GM23338 (cell line): ENCODE data around the gene UNC13C. TPM values are rescaled to one million over a fixed set of nuclear protein-coding genes. Genes with fewer than 3 reads are reported as not detected.

Experiments
- ATAC-seq: fragments of 200-7000 bp; cut with Tn5 transposase; 3 replicates; pipeline ENCODE4 v1.9.1; 2020
- DNase-seq: peaks from one replicate; pipeline ENCODE4 v3.0.0-alpha.2; 2015; ENCODE audit warnings: low spot score
- H2AFZ ChIP-seq: fragments of 200-600 bp; sonication (generic); 2 replicates; pipeline ENCODE4 v1.8.0; 2016; ENCODE audit warnings: antibody characterized with exemption, mild to moderate bottlenecking, moderate library complexity
- H3F3A ChIP-seq: fragments of 200-600 bp; sonication (generic); replicated peaks from 2 replicates; pipeline ENCODE4 v1.8.0; 2017; ENCODE audit warnings: antibody characterized with exemption, mixed run types, low read depth
- H3K27ac ChIP-seq: fragments of 200-600 bp; sonication (generic); 2 replicates; pipeline ENCODE4 v1.6.1; 2016; ENCODE audit warnings: low read depth
- H3K27me3 ChIP-seq: fragments of 200-600 bp; sonication (generic); 2 replicates; pipeline ENCODE4 v1.8.0; 2016; ENCODE audit warnings: mild to moderate bottlenecking, mixed run types, moderate library complexity; ENCODE audit not compliant: insufficient read depth
- H3K36me3 ChIP-seq: fragments of 200-600 bp; sonication (generic); 2 replicates; pipeline ENCODE4 v1.8.0; 2016; ENCODE audit warnings: mild to moderate bottlenecking; ENCODE audit not compliant: insufficient read depth
- H3K4me1 ChIP-seq: fragments of 200-600 bp; sonication (generic); 2 replicates; pipeline ENCODE4 v1.8.0; 2016; ENCODE audit warnings: mild to moderate bottlenecking, moderate library complexity; ENCODE audit not compliant: insufficient read depth
- H3K4me2 ChIP-seq: fragments of 200-600 bp; sonication (generic); 2 replicates; pipeline ENCODE4 v1.7.1; 2017; ENCODE audit warnings: mixed run types
- H3K4me3 ChIP-seq: fragments of 200-600 bp; sonication (generic); 2 replicates; pipeline ENCODE4 v1.6.1; 2016; ENCODE audit warnings: mixed run types
- H3K79me2 ChIP-seq: fragments of 200-600 bp; sonication (generic); replicated peaks from 2 replicates; pipeline ENCODE4 v1.8.0; 2017; ENCODE audit warnings: mild to moderate bottlenecking; ENCODE audit not compliant: insufficient read depth
- H3K9me2 ChIP-seq: fragments of 200-600 bp; sonication (generic); 2 replicates; pipeline ENCODE4 v1.8.0; 2017; ENCODE audit not compliant: insufficient read depth
- H4K20me1 ChIP-seq: fragments of 200-600 bp; sonication (generic); replicated peaks from 2 replicates; pipeline ENCODE4 v1.8.0; 2017; ENCODE audit warnings: mild to moderate bottlenecking; ENCODE audit not compliant: insufficient read depth
- H3K27ac Mint-ChIP-seq: 2 replicates; pipeline ENCODE4 v1.8.0; 2020; ENCODE audit warnings: inconsistent platforms, mild to moderate bottlenecking, moderate library complexity, mixed read lengths
- H3K27me3 Mint-ChIP-seq: 3 replicates; pipeline ENCODE4 v1.8.0; 2022; ENCODE audit warnings: low read depth, mild to moderate bottlenecking, moderate library complexity, mixed read lengths, inconsistent platforms; ENCODE audit not compliant: insufficient read depth, poor library complexity
- H3K36me3 Mint-ChIP-seq: 3 replicates; pipeline ENCODE4 v1.8.0; 2021; ENCODE audit warnings: low read depth, mild to moderate bottlenecking, inconsistent platforms, moderate library complexity, mixed read lengths
- H3K4me1 Mint-ChIP-seq: 3 replicates; pipeline ENCODE4 v1.8.0; 2020; ENCODE audit warnings: mild to moderate bottlenecking, inconsistent platforms, mixed read lengths
- H3K4me3 Mint-ChIP-seq: 3 replicates; pipeline ENCODE4 v1.8.0; 2021; ENCODE audit warnings: moderate library complexity, mild to moderate bottlenecking, inconsistent platforms, mixed read lengths
- H3K9me3 Mint-ChIP-seq: 3 replicates; pipeline ENCODE4 v1.8.0; 2020; ENCODE audit warnings: moderate library complexity, mild to moderate bottlenecking, inconsistent platforms, mixed read lengths
- CREB1 ChIP-seq: fragments of 250-450 bp; sonication (Bioruptor Pico); IDR thresholded peaks from 2 replicates; pipeline ENCODE4 v1.5.0; 2020; ENCODE audit warnings: low read depth, mild to moderate bottlenecking, moderate library complexity
- EZH2 ChIP-seq: fragments of 200-600 bp; sonication (generic); IDR thresholded peaks from one replicate; pipeline ENCODE4 v1.8.0; 2017; ENCODE audit warnings: antibody characterized with exemption, mild to moderate bottlenecking, low read depth; ENCODE audit not compliant: unreplicated experiment
- EZH2phosphoT487 ChIP-seq: fragments of 200-600 bp; sonication (generic); IDR thresholded peaks from one replicate; pipeline ENCODE4 v1.8.1; 2018; ENCODE audit warnings: antibody characterized with exemption; ENCODE audit not compliant: unreplicated experiment
- POLR2AphosphoS5 ChIP-seq: IDR thresholded peaks from 2 replicates; pipeline ENCODE4 v1.6.1; 2016; ENCODE audit warnings: antibody characterized with exemption, low read depth
- STAT1 ChIP-seq: IDR thresholded peaks from one replicate; pipeline ENCODE4 v1.6.1; 2016; ENCODE audit warnings: antibody characterized with exemption; ENCODE audit not compliant: unreplicated experiment
- ZNF114 ChIP-seq: fragments of 250-450 bp; sonication (Bioruptor Pico); IDR thresholded peaks from 2 replicates; pipeline ENCODE4 v1.5.0; 2020; ENCODE audit warnings: mild to moderate bottlenecking, moderate library complexity
- polyA plus RNA-seq: library from polyadenylated mRNA; unstranded; fragments of >200 nt; fragmentation: Nextera tagmentation; extraction: Ambion mirVana; gene quantifications from 2 replicates; pipeline ENCODE4 v1.2.1, GENCODE V29; 2016
- total RNA-seq: library from RNA; depleted of rRNA; stranded (reverse); fragments of >200 nt; shearing (Covaris generic); gene quantifications from 2 replicates; pipeline ENCODE4 v1.2.3, GENCODE V29; 2014
- TF ChIP-seq, protein P1 (sequence below): fragments of 250-450 bp; sonication (Bioruptor Pico); IDR thresholded peaks from 2 replicates; pipeline ENCODE4 v1.5.0; 2020; ENCODE audit warnings: mild to moderate bottlenecking, moderate library complexity
- TF ChIP-seq, protein P2 (sequence below): IDR thresholded peaks from 2 replicates; pipeline ENCODE4 v1.6.1; 2016; ENCODE audit warnings: antibody characterized with exemption
- TF ChIP-seq, protein P3 (sequence below): IDR thresholded peaks from one replicate; pipeline ENCODE4 v1.6.1; 2018; ENCODE audit warnings: antibody characterized with exemption; ENCODE audit not compliant: unreplicated experiment

UNC13C gene
- total and polyA plus RNA-seq, 2 experiments from 2014 or later = 0.03 TPM; not detected in 1

DNA sequence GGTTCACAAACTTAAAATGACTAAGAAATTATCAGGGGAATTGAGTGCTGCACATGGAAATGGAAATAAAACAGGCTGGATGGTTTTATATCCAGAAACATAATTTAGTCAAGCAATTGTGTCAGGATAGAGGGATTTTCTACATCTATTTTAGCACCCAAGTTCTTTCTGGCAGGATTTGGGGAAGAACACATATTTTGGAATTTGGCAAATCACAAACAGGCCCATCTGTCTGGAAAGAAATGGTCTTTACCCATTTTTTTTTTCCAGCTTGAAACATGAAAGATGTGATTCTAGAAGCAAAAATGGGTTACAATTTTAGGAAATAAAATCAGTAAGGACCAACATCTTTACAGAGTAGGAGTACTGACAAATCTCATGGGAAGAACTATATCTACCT lies 14.4 kb upstream of the UNC13C start (continued):
- TF ChIP-seq, protein P1, sequence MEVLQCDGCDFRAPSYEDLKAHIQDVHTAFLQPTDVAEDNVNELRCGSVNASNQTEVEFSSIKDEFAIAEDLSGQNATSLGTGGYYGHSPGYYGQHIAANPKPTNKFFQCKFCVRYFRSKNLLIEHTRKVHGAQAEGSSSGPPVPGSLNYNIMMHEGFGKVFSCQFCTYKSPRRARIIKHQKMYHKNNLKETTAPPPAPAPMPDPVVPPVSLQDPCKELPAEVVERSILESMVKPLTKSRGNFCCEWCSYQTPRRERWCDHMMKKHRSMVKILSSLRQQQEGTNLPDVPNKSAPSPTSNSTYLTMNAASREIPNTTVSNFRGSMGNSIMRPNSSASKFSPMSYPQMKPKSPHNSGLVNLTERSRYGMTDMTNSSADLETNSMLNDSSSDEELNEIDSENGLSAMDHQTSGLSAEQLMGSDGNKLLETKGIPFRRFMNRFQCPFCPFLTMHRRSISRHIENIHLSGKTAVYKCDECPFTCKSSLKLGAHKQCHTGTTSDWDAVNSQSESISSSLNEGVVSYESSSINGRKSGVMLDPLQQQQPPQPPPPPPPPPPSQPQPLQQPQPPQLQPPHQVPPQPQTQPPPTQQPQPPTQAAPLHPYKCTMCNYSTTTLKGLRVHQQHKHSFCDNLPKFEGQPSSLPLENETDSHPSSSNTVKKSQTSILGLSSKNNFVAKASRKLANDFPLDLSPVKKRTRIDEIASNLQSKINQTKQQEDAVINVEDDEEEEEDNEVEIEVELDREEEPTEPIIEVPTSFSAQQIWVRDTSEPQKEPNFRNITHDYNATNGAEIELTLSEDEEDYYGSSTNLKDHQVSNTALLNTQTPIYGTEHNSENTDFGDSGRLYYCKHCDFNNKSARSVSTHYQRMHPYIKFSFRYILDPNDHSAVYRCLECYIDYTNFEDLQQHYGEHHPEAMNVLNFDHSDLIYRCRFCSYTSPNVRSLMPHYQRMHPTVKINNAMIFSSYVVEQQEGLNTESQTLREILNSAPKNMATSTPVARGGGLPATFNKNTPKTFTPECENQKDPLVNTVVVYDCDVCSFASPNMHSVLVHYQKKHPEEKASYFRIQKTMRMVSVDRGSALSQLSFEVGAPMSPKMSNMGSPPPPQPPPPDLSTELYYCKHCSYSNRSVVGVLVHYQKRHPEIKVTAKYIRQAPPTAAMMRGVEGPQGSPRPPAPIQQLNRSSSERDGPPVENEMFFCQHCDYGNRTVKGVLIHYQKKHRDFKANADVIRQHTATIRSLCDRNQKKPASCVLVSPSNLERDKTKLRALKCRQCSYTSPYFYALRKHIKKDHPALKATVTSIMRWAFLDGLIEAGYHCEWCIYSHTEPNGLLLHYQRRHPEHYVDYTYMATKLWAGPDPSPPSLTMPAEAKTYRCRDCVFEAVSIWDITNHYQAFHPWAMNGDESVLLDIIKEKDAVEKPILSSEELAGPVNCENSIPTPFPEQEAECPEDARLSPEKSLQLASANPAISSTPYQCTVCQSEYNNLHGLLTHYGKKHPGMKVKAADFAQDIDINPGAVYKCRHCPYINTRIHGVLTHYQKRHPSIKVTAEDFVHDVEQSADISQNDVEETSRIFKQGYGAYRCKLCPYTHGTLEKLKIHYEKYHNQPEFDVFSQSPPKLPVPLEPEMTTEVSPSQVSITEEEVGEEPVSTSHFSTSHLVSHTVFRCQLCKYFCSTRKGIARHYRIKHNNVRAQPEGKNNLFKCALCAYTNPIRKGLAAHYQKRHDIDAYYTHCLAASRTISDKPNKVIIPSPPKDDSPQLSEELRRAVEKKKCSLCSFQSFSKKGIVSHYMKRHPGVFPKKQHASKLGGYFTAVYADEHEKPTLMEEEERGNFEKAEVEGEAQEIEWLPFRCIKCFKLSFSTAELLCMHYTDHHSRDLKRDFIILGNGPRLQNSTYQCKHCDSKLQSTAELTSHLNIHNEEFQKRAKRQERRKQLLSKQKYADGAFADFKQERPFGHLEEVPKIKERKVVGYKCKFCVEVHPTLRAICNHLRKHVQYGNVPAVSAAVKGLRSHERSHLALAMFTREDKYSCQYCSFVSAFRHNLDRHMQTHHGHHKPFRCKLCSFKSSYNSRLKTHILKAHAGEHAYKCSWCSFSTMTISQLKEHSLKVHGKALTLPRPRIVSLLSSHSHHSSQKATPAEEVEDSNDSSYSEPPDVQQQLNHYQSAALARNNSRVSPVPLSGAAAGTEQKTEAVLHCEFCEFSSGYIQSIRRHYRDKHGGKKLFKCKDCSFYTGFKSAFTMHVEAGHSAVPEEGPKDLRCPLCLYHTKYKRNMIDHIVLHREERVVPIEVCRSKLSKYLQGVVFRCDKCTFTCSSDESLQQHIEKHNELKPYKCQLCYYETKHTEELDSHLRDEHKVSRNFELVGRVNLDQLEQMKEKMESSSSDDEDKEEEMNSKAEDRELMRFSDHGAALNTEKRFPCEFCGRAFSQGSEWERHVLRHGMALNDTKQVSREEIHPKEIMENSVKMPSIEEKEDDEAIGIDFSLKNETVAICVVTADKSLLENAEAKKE (CRISPR knock-in tag) = no peak
- TF ChIP-seq STAT1 = no peak
- TF ChIP-seq, protein P2, sequence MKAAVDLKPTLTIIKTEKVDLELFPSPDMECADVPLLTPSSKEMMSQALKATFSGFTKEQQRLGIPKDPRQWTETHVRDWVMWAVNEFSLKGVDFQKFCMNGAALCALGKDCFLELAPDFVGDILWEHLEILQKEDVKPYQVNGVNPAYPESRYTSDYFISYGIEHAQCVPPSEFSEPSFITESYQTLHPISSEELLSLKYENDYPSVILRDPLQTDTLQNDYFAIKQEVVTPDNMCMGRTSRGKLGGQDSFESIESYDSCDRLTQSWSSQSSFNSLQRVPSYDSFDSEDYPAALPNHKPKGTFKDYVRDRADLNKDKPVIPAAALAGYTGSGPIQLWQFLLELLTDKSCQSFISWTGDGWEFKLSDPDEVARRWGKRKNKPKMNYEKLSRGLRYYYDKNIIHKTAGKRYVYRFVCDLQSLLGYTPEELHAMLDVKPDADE = no peak
- TF ChIP-seq EZH2 = no peak

DNA sequence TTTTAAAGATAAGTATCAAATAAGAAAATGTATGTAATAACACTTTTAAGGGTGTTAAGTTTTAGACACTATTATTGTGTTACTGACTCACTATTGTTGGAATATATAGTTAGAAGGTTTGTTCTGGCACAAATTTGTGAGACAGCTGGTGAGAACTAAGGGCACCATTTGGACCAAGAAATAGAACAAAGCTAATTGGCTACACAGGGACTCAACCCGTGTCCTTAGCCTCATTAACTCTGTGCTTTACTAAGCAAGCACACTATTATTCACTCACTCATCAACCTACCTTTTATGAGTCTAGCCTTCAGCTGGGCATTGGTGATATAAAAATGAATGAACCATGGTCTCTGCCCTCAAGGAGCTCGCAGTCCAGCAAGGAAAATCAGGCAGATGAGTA lies 4.1 kb upstream of the UNC13C start:
- no peak overlapping the region for H3K4me3 Mint-ChIP-seq
- Histone ChIP-seq H2AFZ (no peak overlapping the region), H3K27ac (no peak overlapping the region), H3K4me3 (no peak overlapping the region), H3K4me1 (no peaks in the 10 kb centered on the region; the same call in 1 of the 2 replicates), H3F3A (no peaks in the 10 kb centered on the region), H3K79me2 (no peaks in the 10 kb centered on the region), H3K4me2 (no peak overlapping the region), H3K36me3 (no peaks in the 10 kb centered on the region), H4K20me1 (no peaks in the 10 kb centered on the region), H3K9me2 (no peaks in the 10 kb centered on the region), H3K27me3 (peaks cover 8% of the 10 kb centered on the region)
- peaks cover 4% of the 10 kb centered on the region; the same call in 1 of the 3 replicates for H3K4me1 Mint-ChIP-seq
- ATAC-seq = no peak
- H3K27me3 Mint-ChIP-seq = peaks cover 9% of the 10 kb centered on the region
- no peak for DNase-seq
- no peaks in the 10 kb centered on the region for H3K36me3 Mint-ChIP-seq
- H3K27ac Mint-ChIP-seq = no peak overlapping the region
- H3K9me3 Mint-ChIP-seq = peaks cover 24% of the 10 kb centered on the region
- TF ChIP-seq, protein P3, sequence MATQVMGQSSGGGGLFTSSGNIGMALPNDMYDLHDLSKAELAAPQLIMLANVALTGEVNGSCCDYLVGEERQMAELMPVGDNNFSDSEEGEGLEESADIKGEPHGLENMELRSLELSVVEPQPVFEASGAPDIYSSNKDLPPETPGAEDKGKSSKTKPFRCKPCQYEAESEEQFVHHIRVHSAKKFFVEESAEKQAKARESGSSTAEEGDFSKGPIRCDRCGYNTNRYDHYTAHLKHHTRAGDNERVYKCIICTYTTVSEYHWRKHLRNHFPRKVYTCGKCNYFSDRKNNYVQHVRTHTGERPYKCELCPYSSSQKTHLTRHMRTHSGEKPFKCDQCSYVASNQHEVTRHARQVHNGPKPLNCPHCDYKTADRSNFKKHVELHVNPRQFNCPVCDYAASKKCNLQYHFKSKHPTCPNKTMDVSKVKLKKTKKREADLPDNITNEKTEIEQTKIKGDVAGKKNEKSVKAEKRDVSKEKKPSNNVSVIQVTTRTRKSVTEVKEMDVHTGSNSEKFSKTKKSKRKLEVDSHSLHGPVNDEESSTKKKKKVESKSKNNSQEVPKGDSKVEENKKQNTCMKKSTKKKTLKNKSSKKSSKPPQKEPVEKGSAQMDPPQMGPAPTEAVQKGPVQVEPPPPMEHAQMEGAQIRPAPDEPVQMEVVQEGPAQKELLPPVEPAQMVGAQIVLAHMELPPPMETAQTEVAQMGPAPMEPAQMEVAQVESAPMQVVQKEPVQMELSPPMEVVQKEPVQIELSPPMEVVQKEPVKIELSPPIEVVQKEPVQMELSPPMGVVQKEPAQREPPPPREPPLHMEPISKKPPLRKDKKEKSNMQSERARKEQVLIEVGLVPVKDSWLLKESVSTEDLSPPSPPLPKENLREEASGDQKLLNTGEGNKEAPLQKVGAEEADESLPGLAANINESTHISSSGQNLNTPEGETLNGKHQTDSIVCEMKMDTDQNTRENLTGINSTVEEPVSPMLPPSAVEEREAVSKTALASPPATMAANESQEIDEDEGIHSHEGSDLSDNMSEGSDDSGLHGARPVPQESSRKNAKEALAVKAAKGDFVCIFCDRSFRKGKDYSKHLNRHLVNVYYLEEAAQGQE = no peak
- TF ChIP-seq EZH2phosphoT487 = no peak
- TF ChIP-seq CREB1 (CRISPR knock-in tag) = no peak
- TF ChIP-seq ZNF114 = no peak
- no peak for TF ChIP-seq POLR2AphosphoS5
- TF ChIP-seq, protein P2 = no peak
